Hepatocyte (in vitro differentiated cells): Measurements from ENCODE around the gene EXOC3L1.

Experiments used
- CTCF ChIP-seq: fragments of 200-600 bp; sonication (generic); IDR thresholded peaks from 2 replicates; pipeline ENCODE4 v1.5.1; 2016; ENCODE audit warnings: antibody characterized with exemption, mild to moderate bottlenecking; ENCODE audit not compliant: poor library complexity
- EZH2phosphoT487 ChIP-seq: fragments of 200-600 bp; sonication (generic); IDR thresholded peaks from one replicate; pipeline ENCODE4 v1.6.1; 2018; ENCODE audit warnings: antibody characterized with exemption, mild to moderate bottlenecking, low read depth, moderate library complexity; ENCODE audit not compliant: unreplicated experiment, severe bottlenecking

GRCh38 chr16:67165121-67166078, 24.5 kb downstream of the EXOC3L1 start:
- TF ChIP-seq CTCF (no peak), EZH2phosphoT487 (peak; percentile 63)
